ENCODE results near the gene TRABD2B.
A peak's percentile ranks its signal among the peaks of the same experiment; 100 is the strongest.
"Not testable (repeated sequence)": the region's sequence is repeated elsewhere in the genome, so short reads cannot be mapped to it uniquely, and the experiment has no call there.

Gene TRABD2B

GRCh38 chr1:47967864-47968555 is 29.2 kb downstream of the TRABD2B start:
- DNase-seq, result no peak

GRCh38 chr1:47965816-47966215 is 31.4 kb downstream of the TRABD2B start:
- no peak for DNase-seq

- no peak for DNase-seq
Observed at GRCh38 chr1:47964636-47965035, 32.5 kb downstream of the TRABD2B start.

GRCh38 chr1:47963568-47964358 is 33.4 kb downstream of the TRABD2B start:
- no peak for DNase-seq

GRCh38 chr1:47962750-47963492 is 34.3 kb downstream of the TRABD2B start:
- no peak for DNase-seq

- not testable (repeated sequence) for DNase-seq
Observed at GRCh38 chr1:47961835-47962234, 35.4 kb downstream of the TRABD2B start.

- not testable (repeated sequence) for DNase-seq
Observed at GRCh38 chr1:47956491-47956890, 40.7 kb downstream of the TRABD2B start.

GRCh38 chr1:47953661-47954060 is 43.5 kb downstream of the TRABD2B start:
- no peak for DNase-seq

- DNase-seq, result no peak
Observed at GRCh38 chr1:47951545-47952235, 45.5 kb downstream of the TRABD2B start.

- peak in 47 of 58 donors; percentile 6 to 86 (median 54) for DNase-seq
Observed at GRCh38 chr1:47951026-47951425, 46.2 kb downstream of the TRABD2B start.

GRCh38 chr1:47950471-47950870 is 46.7 kb downstream of the TRABD2B start:
- DNase-seq, result peak in 5 of 58 donors; percentile 2 to 25 (median 15)

- peak in 4 of 58 donors; percentile 0 to 13 (median 9) for DNase-seq
Observed at GRCh38 chr1:47948126-47948525, 49.1 kb downstream of the TRABD2B start.

GRCh38 chr1:47947531-47947930 is 49.7 kb downstream of the TRABD2B start:
- DNase-seq, result no peak

- DNase-seq, result peak in 4 of 58 donors; percentile 6 to 23 (median 8)
Observed at GRCh38 chr1:47944561-47944960, 52.6 kb downstream of the TRABD2B start.

- DNase-seq, result no peak
Observed at GRCh38 chr1:47942240-47942629, 55.0 kb downstream of the TRABD2B start.

- no peak for DNase-seq
Observed at GRCh38 chr1:47941609-47942239, 55.5 kb downstream of the TRABD2B start.

GRCh38 chr1:47940779-47941178 is 56.4 kb downstream of the TRABD2B start:
- no peak for DNase-seq

- DNase-seq, result no peak
Observed at GRCh38 chr1:47940326-47940725, 56.9 kb downstream of the TRABD2B start.

- DNase-seq, result no peak
Observed at GRCh38 chr1:47938520-47938919, 58.7 kb downstream of the TRABD2B start.

- DNase-seq, result no peak
Observed at GRCh38 chr1:47937586-47938254, 59.5 kb downstream of the TRABD2B start.

Data from anterior cingulate cortex (tissue), 58 donors.